HT1080 (cell line): Measurements from ENCODE around the gene TUBB8B. TPM values are rescaled to one million over a fixed set of nuclear protein-coding genes. Genes with fewer than 3 reads are reported as not detected.
"Not testable (repeated sequence)": the region's sequence is repeated elsewhere in the genome, so short reads cannot be mapped to it uniquely, and the experiment has no call there.

Source experiments
- DNase-seq: peaks from one replicate; pipeline ENCODE4 v3.0.0-alpha.2; 2015; ENCODE audit warnings: low read depth
- small RNA-seq: library from RNA; depleted of rRNA; stranded (forward); fragments of <200 nt; gene quantifications from one replicate; pipeline ENCODE3, GENCODE V24; 2014
- total RNA-seq: library from RNA; depleted of rRNA; stranded (reverse); fragments of >200 nt; shearing (Covaris generic); gene quantifications from 2 replicates; pipeline ENCODE4 v1.2.3, GENCODE V29; 2014; rRNA removed

The TUBB8B gene
- total RNA-seq, 1 experiment from 2014 or later = not detected

DNA sequence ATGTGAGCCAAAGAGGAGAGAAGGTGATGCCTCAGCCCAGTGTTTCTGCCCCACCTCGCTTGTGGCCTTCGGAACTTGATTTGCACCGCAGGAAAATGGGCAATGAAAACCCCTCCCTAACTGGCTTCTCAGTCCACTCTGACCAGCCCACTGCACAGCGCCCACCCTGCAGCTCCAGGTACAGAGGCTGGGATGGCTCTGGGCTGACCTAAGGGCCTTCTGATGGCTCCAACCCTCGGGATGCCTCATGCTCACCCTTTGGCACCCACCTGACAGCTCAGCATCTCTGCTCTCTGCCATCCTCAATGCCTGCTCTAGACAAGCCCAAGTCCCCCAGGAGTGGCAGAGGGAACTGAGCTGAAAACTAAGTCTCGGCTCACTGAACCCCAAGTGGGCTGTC, 36.2 kb downstream of the TUBB8B start:
- DNase-seq = not testable (repeated sequence)

DNA sequence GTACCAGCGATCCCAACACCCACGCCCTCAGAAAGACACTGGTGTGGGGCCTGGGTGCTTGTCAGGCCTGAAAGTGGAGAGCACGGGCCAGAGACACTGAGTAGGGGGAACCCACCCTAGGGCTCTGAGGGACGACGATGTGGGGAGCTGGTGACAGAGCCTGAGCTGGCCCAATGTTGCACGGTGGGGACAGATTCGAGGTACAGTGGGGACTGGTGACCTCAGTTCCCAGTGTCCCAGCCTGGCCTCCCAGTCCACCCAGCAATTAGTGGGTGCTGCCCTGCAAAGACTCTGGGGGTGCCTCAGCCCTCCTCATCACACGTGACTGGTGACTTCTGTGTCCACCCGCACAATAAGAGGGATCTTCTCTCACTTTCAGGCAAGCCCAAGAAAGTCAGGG, 36.6 kb downstream of the TUBB8B start:
- DNase-seq = not testable (repeated sequence)

DNA sequence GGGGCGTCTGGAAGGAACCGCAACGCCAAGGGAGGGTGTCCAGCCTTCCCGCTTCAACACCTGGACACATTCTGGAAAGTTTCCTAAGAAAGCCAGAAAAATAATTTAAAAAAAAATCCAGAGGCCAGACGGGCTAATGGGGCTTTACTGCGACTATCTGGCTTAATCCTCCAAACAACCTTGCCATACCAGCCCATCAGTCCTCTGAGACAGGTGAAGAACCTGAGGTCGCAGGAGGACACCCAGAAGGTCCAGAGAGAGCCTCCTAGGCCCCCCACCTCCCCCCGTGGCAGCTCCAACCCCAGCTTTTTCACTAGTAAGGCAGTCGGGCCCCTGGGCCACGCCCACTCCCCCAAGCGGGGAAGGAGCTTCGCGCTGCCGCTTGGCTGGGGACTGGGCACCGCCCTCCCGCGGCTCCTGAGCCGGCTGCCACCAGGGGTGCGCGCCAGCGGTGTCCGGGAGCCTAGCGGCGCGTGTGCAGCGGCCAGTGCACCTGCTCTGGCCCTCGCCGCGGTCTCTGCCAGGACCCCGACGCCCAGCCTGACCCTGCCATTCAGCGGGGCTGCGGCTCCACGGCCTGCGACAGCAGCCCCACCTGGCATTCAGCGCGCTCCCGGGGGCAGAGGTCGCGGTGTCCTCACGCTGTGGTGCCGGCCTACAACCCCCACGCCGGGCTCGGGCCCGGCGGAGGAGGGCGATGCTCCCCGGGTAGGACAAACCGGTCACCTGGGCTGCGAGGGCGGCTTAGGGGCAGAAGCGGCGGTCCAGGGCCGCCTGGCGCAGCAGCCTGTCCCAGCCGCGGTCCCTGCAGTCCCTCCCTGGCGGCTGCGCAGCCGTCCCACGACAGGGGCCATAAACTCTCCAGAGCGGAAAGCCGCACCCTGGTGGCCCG, 37.8 kb downstream of the TUBB8B start:
- DNase-seq = not testable (repeated sequence)

DNA sequence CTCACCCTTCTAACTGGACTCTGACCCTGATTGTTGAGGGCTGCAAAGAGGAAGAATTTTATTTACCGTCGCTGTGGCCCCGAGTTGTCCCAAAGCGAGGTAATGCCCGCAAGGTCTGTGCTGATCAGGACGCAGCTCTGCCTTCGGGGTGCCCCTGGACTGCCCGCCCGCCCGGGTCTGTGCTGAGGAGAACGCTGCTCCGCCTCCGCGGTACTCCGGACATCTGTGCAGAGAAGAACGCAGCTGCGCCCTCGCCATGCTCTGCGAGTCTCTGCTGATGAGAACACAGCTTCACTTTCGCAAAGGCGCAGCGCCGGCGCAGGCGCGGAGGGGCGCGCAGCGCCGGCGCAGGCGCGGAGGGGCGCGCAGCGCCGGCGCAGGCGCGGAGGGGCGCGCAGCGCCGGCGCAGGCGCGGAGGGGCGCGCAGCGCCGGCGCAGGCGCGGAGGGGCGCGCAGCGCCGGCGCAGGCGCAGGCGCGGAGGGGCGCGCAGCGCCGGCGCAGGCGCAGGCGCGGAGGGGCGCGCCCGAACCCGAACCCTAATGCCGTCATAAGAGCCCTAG, 38.7 kb downstream of the TUBB8B start:
- DNase-seq = not testable (repeated sequence)

DNA sequence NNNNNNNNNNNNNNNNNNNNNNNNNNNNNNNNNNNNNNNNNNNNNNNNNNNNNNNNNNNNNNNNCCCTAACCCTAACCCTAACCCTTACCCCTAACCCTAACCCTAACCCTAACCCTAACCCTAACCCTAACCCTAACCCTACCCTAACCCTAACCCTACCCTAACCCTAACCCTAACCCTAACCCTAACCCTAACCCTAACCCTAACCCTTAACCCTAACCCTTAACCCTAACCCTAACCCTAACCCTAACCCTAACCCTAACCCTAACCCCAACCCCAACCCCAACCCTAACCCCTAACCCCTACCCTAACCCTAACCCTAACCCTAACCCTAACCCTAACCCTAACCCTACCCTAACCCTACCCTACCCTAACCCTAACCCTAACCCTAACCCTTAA, 39.5 kb downstream of the TUBB8B start:
- not testable (repeated sequence) for DNase-seq

Small RNA genes lying within 50 kb of the gene (small RNA-seq; reads per million reads assigned to genes)
- gene AP001005.2 = not detected

Other genes with a start within 250 kb of the TUBB8B start
- gene USP14, start 108.9 kb upstream of the TUBB8B start, total RNA-seq = 23.5 and 30.6 TPM in 2 replicates
- 40.3 and 43.2 TPM in 2 replicates for gene THOC1, start 218.4 kb upstream of the TUBB8B start, total RNA-seq